DND-41 (cell line): Measurements from ENCODE around the gene ITPR1.

ENCODE experiments used
- ATAC-seq: fragments of 200-7000 bp; cut with Tn5 transposase; 3 replicates; pipeline ENCODE4 v1.9.1; 2021; ENCODE audit warnings: low read depth; ENCODE audit not compliant: insufficient read depth
- DNase-seq: peaks from one replicate; pipeline ENCODE4 v3.0.0-alpha.2; 2020
- H2AFZ ChIP-seq: 2 replicates; pipeline ENCODE4 v1.6.0; 2012; ENCODE audit warnings: low read depth, low read length
- H3K27ac ChIP-seq: 2 replicates; pipeline ENCODE4 v1.5.1; 2012; ENCODE audit warnings: low read length, inconsistent platforms
- H3K27me3 ChIP-seq: fragments of 200-600 bp; sonication (generic); 2 replicates; pipeline ENCODE4 v1.6.0; 2012; ENCODE audit warnings: low read length, mild to moderate bottlenecking, inconsistent platforms; ENCODE audit not compliant: insufficient read depth, poor library complexity
- H3K36me3 ChIP-seq: 2 replicates; pipeline ENCODE4 v1.5.1; 2012; ENCODE audit warnings: low read length, inconsistent platforms; ENCODE audit not compliant: insufficient read depth
- H3K4me1 ChIP-seq: 2 replicates; pipeline ENCODE4 v1.5.1; 2012; ENCODE audit warnings: mild to moderate bottlenecking, low read length; ENCODE audit not compliant: insufficient read depth
- H3K4me2 ChIP-seq: 2 replicates; pipeline ENCODE4 v1.6.0; 2012; ENCODE audit warnings: mild to moderate bottlenecking, moderate library complexity, low read length, inconsistent platforms; ENCODE audit not compliant: insufficient read depth
- H3K4me3 ChIP-seq, 2 experiments: fragments of 200-600 bp in 1 of 2; shearing (Covaris generic) in 1 of 2; 2 replicates each; pipeline ENCODE4 v1.5.1; 2012 to 2016; ENCODE audit warnings: inconsistent platforms in 2 of 2, low read length in 2 of 2, mild to moderate bottlenecking in 2 of 2, low read depth in 1 of 2, moderate library complexity in 1 of 2
- H3K79me2 ChIP-seq: 2 replicates; pipeline ENCODE4 v1.6.0; 2012; ENCODE audit warnings: low read length, inconsistent platforms; ENCODE audit not compliant: insufficient read depth
- H3K9ac ChIP-seq: 2 replicates; pipeline ENCODE4 v1.6.0; 2012; ENCODE audit warnings: low read depth, mild to moderate bottlenecking, inconsistent platforms, low read length, moderate library complexity
- H3K9me3 ChIP-seq: 2 replicates; pipeline ENCODE4 v1.5.1; 2012; ENCODE audit warnings: low read length, moderate library complexity, mild to moderate bottlenecking, inconsistent platforms; ENCODE audit not compliant: insufficient read depth, severe bottlenecking
- H4K20me1 ChIP-seq: 2 replicates; pipeline ENCODE4 v1.6.0; 2012; ENCODE audit warnings: low read length; ENCODE audit not compliant: insufficient read depth
- CTCF ChIP-seq: IDR thresholded peaks from 2 replicates; pipeline ENCODE4 v1.5.1; 2012; ENCODE audit warnings: borderline replicate concordance, low read length, moderate library complexity, mild to moderate bottlenecking; ENCODE audit not compliant: poor library complexity, severe bottlenecking; ENCODE audit errors: extremely low read depth
- EZH2 ChIP-seq: IDR thresholded peaks from 3 replicates; pipeline ENCODE4 v1.6.1; 2012; ENCODE audit warnings: borderline replicate concordance, low read depth, mild to moderate bottlenecking, moderate library complexity, low read length, inconsistent platforms; ENCODE audit not compliant: severe bottlenecking

Gene ITPR1

GRCh38 chr3:4829031-4829394 lies 335.9 kb downstream of the ITPR1 start:
- 0 out of 2 replicates have a peak, but pooled peaks cover 7% of the 10 kb centered on the region for H3K79me2 ChIP-seq
- H3K27me3 ChIP-seq, result no peaks in the 10 kb centered on the region
- no peak overlapping the region for H2AFZ ChIP-seq
- DNase-seq (no peak), ATAC-seq (no peak)
- peak overlapping the region; percentile 76 for H3K9ac ChIP-seq
- peak overlapping the region; percentile 69 for H3K27ac ChIP-seq
- H3K9me3 ChIP-seq, result no peaks in the 10 kb centered on the region
- H4K20me1 ChIP-seq, result no peaks in the 10 kb centered on the region
- no peak overlapping the region for H3K4me3 ChIP-seq
- H3K4me1 ChIP-seq, result peaks cover 85% of the 10 kb centered on the region
- no peaks in the 10 kb centered on the region for H3K36me3 ChIP-seq
- H3K4me2 ChIP-seq, result peak overlapping the region; percentile 74
- TF ChIP-seq EZH2 (no peak), CTCF (no peak)

- Histone ChIP-seq H3K9me3 (no peaks in the 10 kb centered on the region), H3K4me1 (peaks cover 92% of the 10 kb centered on the region), H3K4me2 (peak overlapping the region; percentile 74), H3K27ac (peak overlapping the region; percentile 98), H3K79me2 (0 out of 2 replicates have a peak, but pooled peaks cover 7% of the 10 kb centered on the region), H3K9ac (peak overlapping the region; percentile 76), H2AFZ (peak overlapping the region; percentile 55), H3K36me3 (no peaks in the 10 kb centered on the region), H3K27me3 (no peaks in the 10 kb centered on the region), H3K4me3 (peak overlapping the region; percentile 18 to 57; a peak in 3 of 4 replicates), H4K20me1 (no peaks in the 10 kb centered on the region)
- ATAC-seq (no peak), DNase-seq (peak; percentile 46)
- TF ChIP-seq CTCF, result no peak
- no peak for TF ChIP-seq EZH2
Measured at GRCh38 chr3:4830586-4830914, 337.4 kb downstream of the ITPR1 start.

GRCh38 chr3:4831580-4831950 lies 338.4 kb downstream of the ITPR1 start:
- Histone ChIP-seq H3K79me2 (0 out of 2 replicates have a peak, but pooled peaks cover 7% of the 10 kb centered on the region), H3K9ac (peak overlapping the region; percentile 76), H3K4me2 (peak overlapping the region; percentile 74), H3K27me3 (no peaks in the 10 kb centered on the region), H3K27ac (peak overlapping the region; percentile 98), H2AFZ (peak overlapping the region; percentile 21), H3K36me3 (no peaks in the 10 kb centered on the region), H3K4me1 (peaks cover 92% of the 10 kb centered on the region), H4K20me1 (no peaks in the 10 kb centered on the region), H3K9me3 (no peaks in the 10 kb centered on the region), H3K4me3 (peak overlapping the region in 1 of 2 experiments; percentile 57; a peak in 2 of 4 replicates)
- ATAC-seq (peak; percentile 27), DNase-seq (peak; percentile 61)
- no peak for TF ChIP-seq CTCF

GRCh38 chr3:4833471-4833870 lies 340.3 kb downstream of the ITPR1 start:
- peak overlapping the region; percentile 44 for H3K9ac ChIP-seq
- ATAC-seq (no peak), DNase-seq (no peak)
- 0 out of 2 replicates have a peak, but pooled peaks cover 7% of the 10 kb centered on the region for H3K79me2 ChIP-seq
- no peak overlapping the region for H3K4me3 ChIP-seq
- H3K4me2 ChIP-seq, result peak overlapping the region; percentile 48
- H3K9me3 ChIP-seq, result no peaks in the 10 kb centered on the region
- no peak for TF ChIP-seq CTCF
- TF ChIP-seq EZH2, result no peak
- H3K4me1 ChIP-seq, result peaks cover 93% of the 10 kb centered on the region
- H2AFZ ChIP-seq, result no peak overlapping the region
- peak overlapping the region; percentile 98 for H3K27ac ChIP-seq
- H3K36me3 ChIP-seq, result 0 out of 2 replicates have a peak, but pooled peaks cover 5% of the 10 kb centered on the region
- no peaks in the 10 kb centered on the region for H4K20me1 ChIP-seq
- no peaks in the 10 kb centered on the region for H3K27me3 ChIP-seq
